RWPE2 (cell line): Measurements from ENCODE around the gene CD79A.

Experiments used
- ATAC-seq: fragments of 200-7000 bp; cut with Tn5 transposase; 3 replicates; pipeline ENCODE4 v1.9.1; 2021; ENCODE audit warnings: low read depth
- DNase-seq: peaks from one replicate; pipeline ENCODE4 v3.0.0-alpha.2; 2020; ENCODE audit warnings: low spot score
- H3K27ac ChIP-seq: fragments of 450-650 bp; 2 replicates; pipeline ENCODE4 v1.5.1; 2017; ENCODE audit warnings: mild to moderate bottlenecking; ENCODE audit not compliant: poor library complexity, severe bottlenecking
- H3K27me3 ChIP-seq: fragments of 250-450 bp; sonication (Bioruptor Pico); 2 replicates; pipeline ENCODE4 v1.5.1; 2021; ENCODE audit warnings: mild to moderate bottlenecking, moderate library complexity; ENCODE audit not compliant: insufficient read depth, poor library complexity, severe bottlenecking
- H3K36me3 ChIP-seq: fragments of 250-450 bp; sonication (Bioruptor Pico); 2 replicates; pipeline ENCODE4 v1.5.1; 2020; ENCODE audit warnings: low read depth, mild to moderate bottlenecking, moderate library complexity
- H3K4me1 ChIP-seq: fragments of 250-450 bp; sonication (Bioruptor Pico); 2 replicates; pipeline ENCODE4 v1.5.1; 2021; ENCODE audit warnings: mild to moderate bottlenecking, moderate library complexity; ENCODE audit not compliant: insufficient read depth, poor library complexity, severe bottlenecking
- H3K4me3 ChIP-seq: fragments of 250-450 bp; sonication (Bioruptor Pico); 2 replicates; pipeline ENCODE4 v1.5.1; 2021; ENCODE audit warnings: mild to moderate bottlenecking, moderate library complexity; ENCODE audit not compliant: severe bottlenecking
- H3K9me3 ChIP-seq: fragments of 250-450 bp; sonication (Bioruptor Pico); 2 replicates; pipeline ENCODE4 v1.5.1; 2021; ENCODE audit warnings: mild to moderate bottlenecking, moderate library complexity; ENCODE audit not compliant: severe bottlenecking
- TF ChIP-seq, protein P1 (sequence below): fragments of 450-650 bp; IDR thresholded peaks from one replicate; pipeline ENCODE4 v1.5.1; 2017; ENCODE audit warnings: mild to moderate bottlenecking, moderate library complexity; ENCODE audit not compliant: poor library complexity, severe bottlenecking

Gene CD79A

DNA sequence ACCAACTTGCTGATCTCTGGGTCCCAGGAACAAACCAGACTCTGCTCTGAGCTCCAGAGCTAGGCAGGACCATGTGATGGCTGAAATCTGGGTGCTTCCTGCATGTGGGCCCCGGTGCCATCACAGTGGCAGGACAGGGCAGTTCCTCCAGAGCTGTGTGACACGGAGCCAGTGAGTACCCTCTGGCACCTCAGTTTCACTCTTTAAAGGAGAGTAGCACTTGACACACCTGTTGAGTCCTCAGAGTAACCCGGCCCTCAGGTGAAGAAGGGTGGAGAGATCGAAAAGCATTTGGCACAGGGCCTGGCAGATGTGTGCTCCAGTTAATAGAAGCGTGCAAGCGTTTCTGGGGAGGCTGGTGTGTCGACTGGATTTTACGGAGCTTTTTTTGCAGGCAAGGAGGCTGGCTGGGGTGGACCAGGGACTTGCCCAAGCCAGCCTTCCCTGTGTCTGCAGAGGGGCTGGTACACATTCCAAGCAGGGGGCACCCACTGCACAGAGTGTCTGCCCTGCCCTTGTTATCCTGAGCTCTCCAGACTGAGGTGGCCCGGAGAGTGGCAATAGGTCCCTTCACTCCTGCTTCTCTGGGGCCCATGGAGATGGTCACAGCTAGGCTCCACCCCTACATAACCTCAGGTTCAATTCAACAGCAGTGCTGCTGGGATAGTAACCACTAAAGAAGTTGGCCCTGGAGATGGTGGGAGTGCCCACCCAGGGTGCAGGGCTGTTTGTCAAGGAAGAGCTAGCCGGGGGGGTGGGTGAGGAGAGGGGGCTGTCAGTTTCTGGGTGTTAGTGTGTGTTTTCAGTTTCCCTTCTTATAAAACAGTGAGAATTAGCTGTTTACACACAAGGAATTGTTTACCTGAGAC is 8.7 kb upstream of the CD79A start:
- H3K36me3 ChIP-seq: peaks cover 86% of the 10 kb centered on the region
- H3K9me3 ChIP-seq: no peaks in the 10 kb centered on the region
- no peaks in the 10 kb centered on the region for H3K27me3 ChIP-seq
- peak overlapping the region; percentile 5 for H3K27ac ChIP-seq
- no peak for DNase-seq
- TF ChIP-seq, protein P1, sequence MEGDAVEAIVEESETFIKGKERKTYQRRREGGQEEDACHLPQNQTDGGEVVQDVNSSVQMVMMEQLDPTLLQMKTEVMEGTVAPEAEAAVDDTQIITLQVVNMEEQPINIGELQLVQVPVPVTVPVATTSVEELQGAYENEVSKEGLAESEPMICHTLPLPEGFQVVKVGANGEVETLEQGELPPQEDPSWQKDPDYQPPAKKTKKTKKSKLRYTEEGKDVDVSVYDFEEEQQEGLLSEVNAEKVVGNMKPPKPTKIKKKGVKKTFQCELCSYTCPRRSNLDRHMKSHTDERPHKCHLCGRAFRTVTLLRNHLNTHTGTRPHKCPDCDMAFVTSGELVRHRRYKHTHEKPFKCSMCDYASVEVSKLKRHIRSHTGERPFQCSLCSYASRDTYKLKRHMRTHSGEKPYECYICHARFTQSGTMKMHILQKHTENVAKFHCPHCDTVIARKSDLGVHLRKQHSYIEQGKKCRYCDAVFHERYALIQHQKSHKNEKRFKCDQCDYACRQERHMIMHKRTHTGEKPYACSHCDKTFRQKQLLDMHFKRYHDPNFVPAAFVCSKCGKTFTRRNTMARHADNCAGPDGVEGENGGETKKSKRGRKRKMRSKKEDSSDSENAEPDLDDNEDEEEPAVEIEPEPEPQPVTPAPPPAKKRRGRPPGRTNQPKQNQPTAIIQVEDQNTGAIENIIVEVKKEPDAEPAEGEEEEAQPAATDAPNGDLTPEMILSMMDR: no peak
- no peak for ATAC-seq
- H3K4me1 ChIP-seq: no peaks in the 10 kb centered on the region
- no peak overlapping the region for H3K4me3 ChIP-seq

DNA sequence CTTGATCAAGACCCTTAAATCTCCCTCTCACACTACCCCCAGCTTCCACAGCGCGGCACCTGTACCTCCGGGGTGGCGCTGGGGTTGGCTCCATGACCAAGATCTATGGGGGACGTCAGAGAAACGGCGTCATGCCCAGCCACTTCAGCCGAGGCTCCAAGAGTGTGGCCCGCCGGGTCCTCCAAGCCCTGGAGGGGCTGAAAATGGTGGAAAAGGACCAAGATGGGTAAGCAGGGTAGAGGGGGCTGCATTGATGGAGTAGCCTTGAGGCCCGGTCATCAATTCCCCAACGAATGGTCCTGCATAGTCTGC is 8.1 kb upstream of the CD79A start:
- TF ChIP-seq, protein P1: no peak
- no peaks in the 10 kb centered on the region for H3K27me3 ChIP-seq
- no peaks in the 10 kb centered on the region for H3K4me1 ChIP-seq
- peak overlapping the region; percentile 12 for H3K27ac ChIP-seq
- no peak overlapping the region for H3K4me3 ChIP-seq
- ATAC-seq (no peak), DNase-seq (no peak)
- peaks cover 81% of the 10 kb centered on the region for H3K36me3 ChIP-seq
- no peaks in the 10 kb centered on the region for H3K9me3 ChIP-seq

DNA sequence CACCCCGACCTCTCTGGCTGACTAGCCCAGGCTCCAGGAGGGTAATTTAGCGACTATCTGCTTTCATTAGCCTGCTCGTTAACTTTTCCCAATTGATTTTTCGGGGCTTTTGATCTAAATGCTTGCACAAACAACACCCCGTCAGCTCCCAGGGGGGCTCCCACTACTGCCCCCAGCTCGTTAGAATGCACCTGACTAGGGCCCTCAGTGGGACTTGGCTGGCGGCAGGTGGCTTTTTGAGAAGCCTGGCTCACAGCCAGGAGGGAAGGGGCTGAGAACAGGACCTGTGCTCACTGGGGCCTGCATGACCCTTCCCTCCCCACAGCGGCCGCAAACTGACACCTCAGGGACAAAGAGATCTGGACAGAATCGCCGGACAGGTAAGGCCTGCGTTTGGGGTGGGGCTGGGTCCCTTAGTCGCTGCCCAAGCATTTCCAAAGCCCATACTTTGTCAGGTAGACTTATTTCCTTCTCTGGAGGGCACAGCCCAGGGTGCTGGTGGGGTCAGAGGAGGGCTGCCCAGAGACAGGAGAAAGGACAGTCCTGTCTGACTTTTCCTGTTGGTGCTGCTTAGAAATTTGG is 7.6 kb upstream of the CD79A start:
- Histone ChIP-seq H3K27ac (peak overlapping the region; percentile 12), H3K4me3 (no peak overlapping the region), H3K9me3 (no peaks in the 10 kb centered on the region), H3K27me3 (no peaks in the 10 kb centered on the region), H3K4me1 (no peaks in the 10 kb centered on the region), H3K36me3 (peaks cover 75% of the 10 kb centered on the region)
- TF ChIP-seq, protein P1: no peak
- DNase-seq (no peak), ATAC-seq (no peak)

DNA sequence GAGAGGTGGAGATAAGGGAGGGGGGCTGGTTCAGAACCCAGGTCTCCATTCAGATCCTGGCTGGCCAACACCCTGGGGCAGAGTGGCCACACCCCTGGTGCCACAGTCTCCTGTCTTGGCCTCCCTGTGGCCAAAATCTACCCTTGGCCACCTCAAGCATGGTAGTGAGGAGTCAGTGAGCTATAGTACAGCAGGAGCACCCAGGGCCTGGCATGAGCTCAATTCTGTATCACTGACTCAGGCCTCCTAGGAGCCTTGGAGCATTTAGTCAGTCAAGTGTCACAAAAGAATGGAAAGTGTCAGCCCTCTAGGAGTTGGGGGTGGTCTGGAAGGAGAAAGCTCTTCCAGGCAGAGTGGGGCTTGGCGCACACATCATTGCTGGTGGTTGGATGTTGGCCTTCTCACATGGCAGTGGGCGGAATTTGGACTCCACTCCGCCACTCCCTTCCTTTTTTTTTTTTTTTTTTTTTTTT is 6.6 kb upstream of the CD79A start:
- H3K36me3 ChIP-seq: peaks cover 66% of the 10 kb centered on the region
- no peaks in the 10 kb centered on the region for H3K27me3 ChIP-seq
- H3K4me1 ChIP-seq: no peaks in the 10 kb centered on the region
- TF ChIP-seq, protein P1: no peak
- no peak overlapping the region for H3K4me3 ChIP-seq
- peak overlapping the region; percentile 12 for H3K27ac ChIP-seq
- DNase-seq (no peak), ATAC-seq (no peak)
- H3K9me3 ChIP-seq: no peaks in the 10 kb centered on the region
